ACC112 (cell line): ENCODE data around the gene WNT5A.

Source experiments
- H2AFZ ChIP-seq: fragments of 200-600 bp; sonication (generic); one replicate; pipeline ENCODE4 v1.6.0; 2017; ENCODE audit warnings: antibody characterized with exemption, low read length; ENCODE audit not compliant: unreplicated experiment
- H3K27ac ChIP-seq: fragments of 200-600 bp; sonication (generic); 2 replicates; pipeline ENCODE4 v1.5.1; 2014; ENCODE audit warnings: low read depth, mild to moderate bottlenecking, antibody characterized with exemption, low read length, moderate library complexity
- H3K27me3 ChIP-seq: fragments of 200-600 bp; sonication (generic); 2 replicates; pipeline ENCODE4 v1.6.1; 2014; ENCODE audit warnings: mild to moderate bottlenecking, antibody characterized with exemption, low read length, moderate library complexity, mixed read lengths; ENCODE audit not compliant: insufficient read depth
- H3K36me3 ChIP-seq: fragments of 200-600 bp; sonication (generic); 2 replicates; pipeline ENCODE4 v1.6.1; 2016; ENCODE audit warnings: mild to moderate bottlenecking, antibody characterized with exemption, low read length, moderate library complexity, mixed read lengths; ENCODE audit not compliant: insufficient read depth
- H3K4me1 ChIP-seq: fragments of 200-600 bp; sonication (generic); one replicate; pipeline ENCODE4 v1.6.1; 2016; ENCODE audit warnings: low read length, mixed read lengths; ENCODE audit not compliant: insufficient read depth, unreplicated experiment, control insufficient read depth
- H3K4me3 ChIP-seq: fragments of 200-600 bp; sonication (generic); 2 replicates; pipeline ENCODE4 v1.5.1; 2014; ENCODE audit warnings: mild to moderate bottlenecking, low read depth, low read length
- H3K79me2 ChIP-seq: fragments of 200-600 bp; sonication (generic); one replicate; pipeline ENCODE4 v1.6.0; 2016; ENCODE audit warnings: low read length; ENCODE audit not compliant: control insufficient read depth, unreplicated experiment, insufficient read depth

WNT5A gene

GRCh38 chr3:55488398-55489055 lies 1.4 kb upstream of the WNT5A start:
- Histone ChIP-seq H3K4me1 (peaks cover 10% of the 10 kb centered on the region), H3K27ac (no peak overlapping the region), H3K27me3 (peaks cover 5% of the 10 kb centered on the region; the same call in 1 of the 2 replicates), H3K4me3 (peak overlapping the region; percentile 88), H3K36me3 (no peaks in the 10 kb centered on the region), H3K79me2 (no peaks in the 10 kb centered on the region), H2AFZ (peak overlapping the region; percentile 17)

- H3K4me3 ChIP-seq: peak overlapping the region; percentile 88
- H3K27ac ChIP-seq: no peak overlapping the region
Measured at GRCh38 chr3:55487381-55488241, 505 bp upstream of the WNT5A start.

GRCh38 chr3:55486101-55486856 lies 827 bp downstream of the WNT5A start:
- Histone ChIP-seq H3K4me1 (peaks cover 9% of the 10 kb centered on the region), H3K27ac (peak overlapping the region; percentile 47), H3K36me3 (no peaks in the 10 kb centered on the region), H3K79me2 (no peaks in the 10 kb centered on the region), H2AFZ (peak overlapping the region; percentile 61), H3K4me3 (peak overlapping the region; percentile 88), H3K27me3 (peaks cover 5% of the 10 kb centered on the region; the same call in 1 of the 2 replicates)

More at GRCh38 chr3:55487381-55488241, 505 bp upstream of the WNT5A start:
- peak overlapping the region; percentile 61 for H2AFZ ChIP-seq
- peaks cover 10% of the 10 kb centered on the region for H3K4me1 ChIP-seq
- H3K36me3 ChIP-seq: no peaks in the 10 kb centered on the region
- H3K27me3 ChIP-seq: peaks cover 5% of the 10 kb centered on the region; the same call in 1 of the 2 replicates
- H3K79me2 ChIP-seq: no peaks in the 10 kb centered on the region

- Histone ChIP-seq H3K79me2 (peaks cover 5% of the 10 kb centered on the region), H3K4me3 (peak overlapping the region; percentile 88), H3K27me3 (peaks cover 5% of the 10 kb centered on the region; the same call in 1 of the 2 replicates), H3K27ac (peak overlapping the region; percentile 47), H2AFZ (peak overlapping the region; percentile 47), H3K36me3 (no peaks in the 10 kb centered on the region), H3K4me1 (peaks cover 3% of the 10 kb centered on the region)
Measured at GRCh38 chr3:55484801-55485791, 2.0 kb downstream of the WNT5A start.

GRCh38 chr3:55484191-55484689 lies 2.9 kb downstream of the WNT5A start:
- Histone ChIP-seq H2AFZ (no peak overlapping the region), H3K4me3 (peak overlapping the region; percentile 88), H3K79me2 (peaks cover 10% of the 10 kb centered on the region)

GRCh38 chr3:55483196-55484095 lies 3.7 kb downstream of the WNT5A start:
- H2AFZ ChIP-seq: no peak overlapping the region
- no peaks in the 10 kb centered on the region for H3K27me3 ChIP-seq
- no peaks in the 10 kb centered on the region for H3K36me3 ChIP-seq
- peaks cover 3% of the 10 kb centered on the region for H3K4me1 ChIP-seq
- H3K27ac ChIP-seq: no peak overlapping the region
- no peak overlapping the region; the same call in 1 of the 2 replicates for H3K4me3 ChIP-seq
- peaks cover 12% of the 10 kb centered on the region for H3K79me2 ChIP-seq

More at GRCh38 chr3:55484191-55484689, 2.9 kb downstream of the WNT5A start:
- Histone ChIP-seq H3K36me3 (no peaks in the 10 kb centered on the region), H3K27me3 (peaks cover 5% of the 10 kb centered on the region; the same call in 1 of the 2 replicates), H3K27ac (no peak overlapping the region), H3K4me1 (peaks cover 3% of the 10 kb centered on the region)

- Histone ChIP-seq H3K36me3 (no peaks in the 10 kb centered on the region), H3K27me3 (no peaks in the 10 kb centered on the region), H2AFZ (no peak overlapping the region), H3K4me3 (peak overlapping the region; percentile 75), H3K4me1 (peaks cover 3% of the 10 kb centered on the region), H3K27ac (no peak overlapping the region), H3K79me2 (peaks cover 17% of the 10 kb centered on the region)
Measured at GRCh38 chr3:55482496-55483195, 4.5 kb downstream of the WNT5A start.

- H2AFZ ChIP-seq: peak overlapping the region; percentile 49
- peak overlapping the region; percentile 67 for H3K27ac ChIP-seq
- no peaks in the 10 kb centered on the region for H3K27me3 ChIP-seq
- H3K36me3 ChIP-seq: no peaks in the 10 kb centered on the region
- H3K79me2 ChIP-seq: peaks cover 17% of the 10 kb centered on the region
- H3K4me3 ChIP-seq: peak overlapping the region; percentile 75
- H3K4me1 ChIP-seq: peaks cover 8% of the 10 kb centered on the region
Measured at GRCh38 chr3:55481744-55482495, 5.2 kb downstream of the WNT5A start.
